H1 (cell line): ENCODE results near the gene TRPV6. TPM values are rescaled to one million over a fixed set of nuclear protein-coding genes. Genes with fewer than 3 reads are reported as not detected.

Experiments
- YY1 ChIP-seq: IDR thresholded peaks from 2 replicates; pipeline ENCODE4 v1.6.1; 2011; ENCODE audit warnings: low read depth, mild to moderate bottlenecking, low read length
- polyA plus RNA-seq, 7 experiments: library from polyadenylated mRNA; depleted of rRNA in 3 of 7; stranded (reverse) in 5 of 7; unstranded in 2 of 7; fragments of >200 nt in 5 of 7; fragments of 200-250 nt in 2 of 7; gene quantifications; 1 replicate in 5 of 7; 2 replicates in 1 of 7; 4 replicates in 1 of 7; pipeline versions ENCODE4 v1.2.1 to v1.2.3, GENCODE V29; 2011 to 2013; ENCODE audit warnings: missing spikeins in 2 of 7, mixed read lengths in 2 of 7
- total RNA-seq: library from RNA; stranded (reverse); fragmentation: NEBNext Ultra II Directional; extraction: Animal tissue kit (Norgen Biotek cat#: 25700); gene quantifications from 2 replicates; pipeline ENCODE4 v1.2.1, GENCODE V29; 2021

Gene TRPV6
- total and polyA plus RNA-seq, 2 of the 8 experiments (the other 6 are each of a cell fraction or from before 2014, with no cell fraction given) = 0.52 to 1.1 TPM

- TF ChIP-seq YY1 = no peak
- TF ChIP-seq, all 59 proteins: peak for 0
These were observed 47.5 kb upstream of the TRPV6 start (continued) for GRCh38 chr7:142933092-142933475.
